Ovary (tissue), 10 donors: ENCODE data around the gene NID2. TPM values are rescaled to one million over a fixed set of nuclear protein-coding genes. Genes with fewer than 3 reads are reported as not detected.

Source experiments
- DNase-seq, 5 donors: peaks; one replicate each; pipeline ENCODE4 v3.0.0-alpha.2; 2019 to 2020
- H3K27ac ChIP-seq, 2 donors: fragments of 200-600 bp; one replicate each; pipeline versions ENCODE4 v1.5.1 to v1.8.0; 2019 to 2022
- H3K27me3 ChIP-seq: fragments of 200-600 bp; one replicate; pipeline ENCODE4 v1.8.0; 2022
- H3K36me3 ChIP-seq: fragments of 200-600 bp; sonication (generic); one replicate; pipeline ENCODE4 v1.5.1; 2019
- H3K4me1 ChIP-seq: one replicate; pipeline ENCODE4 v1.8.1; 2013; ENCODE audit warnings: mild to moderate bottlenecking, moderate library complexity; ENCODE audit not compliant: insufficient read depth
- H3K4me3 ChIP-seq: fragments of 200-600 bp; sonication (generic); one replicate; pipeline ENCODE4 v1.5.1; 2017
- H3K9me3 ChIP-seq, 2 donors: fragments of 200-600 bp in 1 of 2; sonication (generic) in 1 of 2; one replicate each; pipeline versions ENCODE4 v1.5.1 to v1.8.1; 2013 to 2019; ENCODE audit warnings: mild to moderate bottlenecking in 1 of 2, moderate library complexity in 1 of 2
- EP300 ChIP-seq: sonication (generic); formaldehyde crosslinking; IDR thresholded peaks from one replicate; pipeline ENCODE4 v1.6.1; 2017; ENCODE audit warnings: antibody characterized with exemption
- POLR2A ChIP-seq: fragments of 450-650 bp; IDR thresholded peaks from one replicate; pipeline ENCODE4 v1.6.1; 2017; ENCODE audit warnings: antibody characterized with exemption, mild to moderate bottlenecking, moderate library complexity
- WGBS, 3 donors: extraction: QIAGEN DNeasy Blood & Tissue Kit in 1 of 3; methylation state at CpG; one replicate each; pipeline versions ENCODE4 v1.1.5 to v1.1.7; 2013 to 2017; 5-methylcytosine and 5-hydroxymethylcytosine counted together
- intact Hi-C, 4 donors: fragments of 100-400 bp; cut with DNase I; formaldehyde crosslinking; loops; one replicate each; pipeline versions ENCODE4 v1.11.0 to v1.15.1; 2022 to 2023
- long read RNA-seq, 3 donors: library from polyadenylated mRNA in 2 of 3; unstranded in 2 of 3; transcript quantifications; one replicate each; pipeline ENCODE4 v2.0.0 and lab custom pipeline, GENCODE V29; 2021 to 2026
- polyA plus RNA-seq, 2 donors: library from polyadenylated mRNA; stranded (reverse); fragments of 200-250 nt in 1 of 2; fragments of 350-450 nt in 1 of 2; fragmentation: Illumina TruSeq in 1 of 2; extraction: RNeasy Lipid Tissue Mini Kit (QIAGEN cat#74804) in 1 of 2; gene quantifications; one replicate each; pipeline ENCODE4 v1.2.3, GENCODE V29; 2013 to 2014
- total RNA-seq, 7 donors: library from RNA; depleted of rRNA in 2 of 7; stranded (reverse); fragments of >200 nt in 2 of 7; fragmentation: NEBNext Ultra II Directional in 3 of 7; extraction: Animal tissue kit (Norgen Biotek cat#: 25700) in 3 of 7; gene quantifications; one replicate each; pipeline versions ENCODE4 v1.1.0 to v1.2.4, GENCODE V29; 2016 to 2023
- TF ChIP-seq, protein P1 (sequence below), 3 donors: fragments of 450-650 bp in 2 of 3; fragments of 200-600 bp in 1 of 3; IDR thresholded peaks; one replicate each; pipeline versions ENCODE4 v1.5.1 to v1.8.0; 2016 to 2022; ENCODE audit warnings: antibody characterized with exemption in 3 of 3, mild to moderate bottlenecking in 1 of 3
- donor health status: DM: no; HTN: no; CAD: no; lungs with moderate emphysema.
- donor health status: DM: no; HTN: no; CAD: no.
- donor health status: Bipolar disorder and iron deficiency.
- donor health status: DM: yes; HTN: yes; CAD: no.
- donor health status: DM: no; HTN: no; CAD: no.
- donor health status: DM: yes; HTN: yes; CAD: no.

The NID2 gene, protein sequence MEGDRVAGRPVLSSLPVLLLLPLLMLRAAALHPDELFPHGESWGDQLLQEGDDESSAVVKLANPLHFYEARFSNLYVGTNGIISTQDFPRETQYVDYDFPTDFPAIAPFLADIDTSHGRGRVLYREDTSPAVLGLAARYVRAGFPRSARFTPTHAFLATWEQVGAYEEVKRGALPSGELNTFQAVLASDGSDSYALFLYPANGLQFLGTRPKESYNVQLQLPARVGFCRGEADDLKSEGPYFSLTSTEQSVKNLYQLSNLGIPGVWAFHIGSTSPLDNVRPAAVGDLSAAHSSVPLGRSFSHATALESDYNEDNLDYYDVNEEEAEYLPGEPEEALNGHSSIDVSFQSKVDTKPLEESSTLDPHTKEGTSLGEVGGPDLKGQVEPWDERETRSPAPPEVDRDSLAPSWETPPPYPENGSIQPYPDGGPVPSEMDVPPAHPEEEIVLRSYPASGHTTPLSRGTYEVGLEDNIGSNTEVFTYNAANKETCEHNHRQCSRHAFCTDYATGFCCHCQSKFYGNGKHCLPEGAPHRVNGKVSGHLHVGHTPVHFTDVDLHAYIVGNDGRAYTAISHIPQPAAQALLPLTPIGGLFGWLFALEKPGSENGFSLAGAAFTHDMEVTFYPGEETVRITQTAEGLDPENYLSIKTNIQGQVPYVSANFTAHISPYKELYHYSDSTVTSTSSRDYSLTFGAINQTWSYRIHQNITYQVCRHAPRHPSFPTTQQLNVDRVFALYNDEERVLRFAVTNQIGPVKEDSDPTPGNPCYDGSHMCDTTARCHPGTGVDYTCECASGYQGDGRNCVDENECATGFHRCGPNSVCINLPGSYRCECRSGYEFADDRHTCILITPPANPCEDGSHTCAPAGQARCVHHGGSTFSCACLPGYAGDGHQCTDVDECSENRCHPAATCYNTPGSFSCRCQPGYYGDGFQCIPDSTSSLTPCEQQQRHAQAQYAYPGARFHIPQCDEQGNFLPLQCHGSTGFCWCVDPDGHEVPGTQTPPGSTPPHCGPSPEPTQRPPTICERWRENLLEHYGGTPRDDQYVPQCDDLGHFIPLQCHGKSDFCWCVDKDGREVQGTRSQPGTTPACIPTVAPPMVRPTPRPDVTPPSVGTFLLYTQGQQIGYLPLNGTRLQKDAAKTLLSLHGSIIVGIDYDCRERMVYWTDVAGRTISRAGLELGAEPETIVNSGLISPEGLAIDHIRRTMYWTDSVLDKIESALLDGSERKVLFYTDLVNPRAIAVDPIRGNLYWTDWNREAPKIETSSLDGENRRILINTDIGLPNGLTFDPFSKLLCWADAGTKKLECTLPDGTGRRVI (N-terminal part only)
- total RNA-seq (10 to 100 TPM; 31.5 to 55.8 (median 42.7) TPM), polyA plus RNA-seq (10 to 100 TPM; 58.5 to 83.8 TPM)
- long read RNA-seq, donor 1, partial matches to known transcripts: 15 of 22 reads
- long read RNA-seq, donor 1, other reads (novel, unspliced or antisense): 6 of 22 reads
- long read RNA-seq, donor 2, full-length matches to known transcripts: 3 of 3 reads
- long read RNA-seq, donor 2, partial matches to known transcripts: 0 of 3 reads
- long read RNA-seq, donor 2, other reads (novel, unspliced or antisense): 0 of 3 reads
- long read RNA-seq, donor 3, full-length matches to known transcripts: 6 of 38 reads
- long read RNA-seq, donor 3, partial matches to known transcripts: 17 of 38 reads
- long read RNA-seq, donor 3, other reads (novel, unspliced or antisense): 15 of 38 reads

DNA sequence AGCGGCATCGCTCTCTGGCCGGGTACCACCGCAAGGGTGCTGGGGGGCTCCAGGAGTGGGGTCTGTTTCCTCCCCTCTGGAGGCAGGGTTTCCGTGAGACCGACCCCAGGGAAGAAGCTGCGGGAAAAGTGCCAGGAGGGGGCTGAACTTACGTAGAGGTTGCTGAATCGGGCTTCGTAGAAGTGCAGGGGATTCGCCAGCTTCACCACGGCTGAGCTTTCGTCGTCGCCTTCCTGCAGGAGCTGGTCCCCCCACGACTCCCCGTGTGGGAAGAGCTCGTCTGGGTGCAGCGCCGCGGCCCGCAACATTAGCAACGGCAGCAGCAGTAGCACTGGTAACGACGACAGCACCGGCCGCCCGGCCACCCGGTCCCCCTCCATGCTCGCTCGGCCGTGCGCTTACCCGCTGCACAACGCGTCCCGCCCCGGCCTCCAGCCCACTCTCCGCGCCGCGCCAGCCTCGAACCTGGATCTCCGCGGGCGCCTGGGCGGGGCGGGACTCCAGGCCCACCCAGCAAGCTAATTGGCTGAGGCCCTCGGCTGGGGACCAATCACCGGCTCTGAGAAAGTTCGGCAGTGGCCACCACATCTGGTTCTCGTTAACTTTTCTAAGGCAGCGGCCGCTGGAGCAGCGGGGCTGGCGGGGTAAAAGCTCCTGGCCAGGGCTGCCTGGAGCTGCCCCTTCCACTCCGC lies at the start of gene NID2:
Gene NID2, minus strand, starts transcription at position 445 of the 692 bp plus-strand sequence. Its CDS starts 65 bp downstream, at position 380.
- 0 to 2% (median 0%) methylated on average over 54 to 57 of the region's 57 CpGs for WGBS, 3 donors
- intact Hi-C loops: loop anchor here in 1 of 4 donors (5.0 kb wide), 1 partner anchor 76 kb away; no protein-coding TSS in a partner anchor
- no peaks in the 10 kb centered on the region for H3K36me3 ChIP-seq

DNA sequence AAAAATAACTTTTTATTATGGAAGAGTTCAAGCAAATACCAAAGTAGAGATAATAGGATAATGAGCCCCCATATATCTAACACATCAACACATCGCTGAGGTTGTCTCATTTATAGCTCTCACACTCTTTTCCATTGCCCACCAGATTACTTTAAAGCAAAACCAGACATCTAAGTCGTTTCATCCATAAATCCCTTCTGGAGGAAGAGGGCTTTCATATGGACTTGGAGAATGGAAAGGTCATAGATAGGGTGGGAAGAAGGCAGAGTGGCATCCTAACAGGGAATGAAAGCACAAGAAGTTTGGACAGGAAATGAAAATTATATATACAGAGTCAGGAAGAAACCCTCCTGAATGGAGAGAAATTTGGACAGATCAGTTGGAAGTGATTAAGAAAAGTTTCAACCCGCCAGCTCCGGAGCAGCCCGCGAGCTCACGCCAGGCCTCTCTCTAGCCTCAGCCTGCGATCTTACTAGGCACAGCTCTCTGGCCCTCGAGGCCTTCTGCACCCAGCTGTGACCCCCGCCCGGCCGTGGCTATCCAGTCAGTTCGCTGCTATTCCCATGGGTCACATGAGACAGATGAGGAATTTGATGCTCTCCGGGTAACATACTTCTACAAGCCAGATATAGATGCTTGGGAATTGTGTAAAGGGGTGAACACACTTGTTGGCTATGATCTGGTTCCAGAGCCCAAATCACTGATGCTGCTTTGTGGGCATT lies 48.4 kb upstream of the NID2 start:
- no peaks in the 10 kb centered on the region for H3K36me3 ChIP-seq
- 67 to 74% (median 69%) methylated on average over 14 of the region's 14 CpGs for WGBS, 3 donors
- no peaks in the 10 kb centered on the region for H3K27me3 ChIP-seq
- DNase-seq: no peak
- no peak for TF ChIP-seq EP300
- no peak for TF ChIP-seq POLR2A
- H3K4me1 ChIP-seq: peaks cover 2% of the 10 kb centered on the region
- intact Hi-C loops: no loop called here
- no peak overlapping the region for H3K27ac ChIP-seq
- no peak overlapping the region for H3K4me3 ChIP-seq
- no peaks in the 10 kb centered on the region for H3K9me3 ChIP-seq

More for the DNA sequence above, at the start of gene NID2:
- H3K4me3 ChIP-seq: peak within 1 kb of the TSS; percentile 73
- TF ChIP-seq EP300: no peak
- TF ChIP-seq, protein P1, sequence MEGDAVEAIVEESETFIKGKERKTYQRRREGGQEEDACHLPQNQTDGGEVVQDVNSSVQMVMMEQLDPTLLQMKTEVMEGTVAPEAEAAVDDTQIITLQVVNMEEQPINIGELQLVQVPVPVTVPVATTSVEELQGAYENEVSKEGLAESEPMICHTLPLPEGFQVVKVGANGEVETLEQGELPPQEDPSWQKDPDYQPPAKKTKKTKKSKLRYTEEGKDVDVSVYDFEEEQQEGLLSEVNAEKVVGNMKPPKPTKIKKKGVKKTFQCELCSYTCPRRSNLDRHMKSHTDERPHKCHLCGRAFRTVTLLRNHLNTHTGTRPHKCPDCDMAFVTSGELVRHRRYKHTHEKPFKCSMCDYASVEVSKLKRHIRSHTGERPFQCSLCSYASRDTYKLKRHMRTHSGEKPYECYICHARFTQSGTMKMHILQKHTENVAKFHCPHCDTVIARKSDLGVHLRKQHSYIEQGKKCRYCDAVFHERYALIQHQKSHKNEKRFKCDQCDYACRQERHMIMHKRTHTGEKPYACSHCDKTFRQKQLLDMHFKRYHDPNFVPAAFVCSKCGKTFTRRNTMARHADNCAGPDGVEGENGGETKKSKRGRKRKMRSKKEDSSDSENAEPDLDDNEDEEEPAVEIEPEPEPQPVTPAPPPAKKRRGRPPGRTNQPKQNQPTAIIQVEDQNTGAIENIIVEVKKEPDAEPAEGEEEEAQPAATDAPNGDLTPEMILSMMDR (IDR thresholded peaks at IDR 0.05): peak in 1 of 3 donors; percentile 6
- peak; percentile 69 for TF ChIP-seq POLR2A
- peaks cover 4% of the 10 kb centered on the region for H3K4me1 ChIP-seq
- no peaks in the 10 kb centered on the region for H3K9me3 ChIP-seq
- H3K27me3 ChIP-seq: no peaks in the 10 kb centered on the region
- H3K27ac ChIP-seq: peak within 1 kb of the TSS; percentile 81 to 88
- peak; percentile 92 to 94 (median 92) for DNase-seq

DNA sequence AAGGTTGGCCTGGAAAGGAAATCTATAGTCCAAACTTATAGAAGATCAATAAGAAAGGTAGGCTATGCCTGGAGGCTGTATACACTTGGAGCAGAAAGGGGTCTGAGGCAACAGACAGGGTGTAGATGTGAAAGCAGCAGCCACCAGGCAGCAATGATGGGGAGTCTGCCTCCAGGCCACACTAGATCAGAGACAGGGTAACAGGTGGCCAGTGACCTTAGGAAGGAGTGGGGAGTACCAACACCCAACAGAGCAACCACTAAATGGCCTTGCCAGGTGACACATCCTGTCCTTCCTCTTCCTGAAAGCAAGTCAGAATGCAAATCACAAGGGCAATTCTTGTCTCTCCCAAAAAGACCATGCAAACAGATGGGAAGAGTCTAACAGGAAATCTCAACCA lies 46.4 kb upstream of the NID2 start:
- TF ChIP-seq POLR2A: no peak
- TF ChIP-seq, protein P1 (IDR thresholded peaks at IDR 0.05): no peak
- no peak for TF ChIP-seq EP300
- Histone ChIP-seq H3K27me3 (no peaks in the 10 kb centered on the region), H3K27ac (no peak overlapping the region), H3K4me3 (no peak overlapping the region), H3K36me3 (no peaks in the 10 kb centered on the region), H3K4me1 (peaks cover 2% of the 10 kb centered on the region), H3K9me3 (no peaks in the 10 kb centered on the region)
- intact Hi-C loops: no loop called here
- no peak for DNase-seq
